MM.1S (cell line): ENCODE results near the gene CNOT4.

Source experiments
- EZH2 ChIP-seq: fragments of 300-600 bp; sonication (generic); optimal IDR thresholded peaks from 2 replicates; pipeline ENCODE3; 2017; ENCODE audit warnings: low read depth, mild to moderate bottlenecking, antibody characterized with exemption, low read length, mixed read lengths
- TF ChIP-seq, protein P1 (sequence below): fragments of 300-600 bp; sonication (generic); IDR thresholded peaks from 2 replicates; pipeline ENCODE4 v1.5.1; 2016; ENCODE audit warnings: antibody characterized with exemption, low read length, mixed read lengths

DNA sequence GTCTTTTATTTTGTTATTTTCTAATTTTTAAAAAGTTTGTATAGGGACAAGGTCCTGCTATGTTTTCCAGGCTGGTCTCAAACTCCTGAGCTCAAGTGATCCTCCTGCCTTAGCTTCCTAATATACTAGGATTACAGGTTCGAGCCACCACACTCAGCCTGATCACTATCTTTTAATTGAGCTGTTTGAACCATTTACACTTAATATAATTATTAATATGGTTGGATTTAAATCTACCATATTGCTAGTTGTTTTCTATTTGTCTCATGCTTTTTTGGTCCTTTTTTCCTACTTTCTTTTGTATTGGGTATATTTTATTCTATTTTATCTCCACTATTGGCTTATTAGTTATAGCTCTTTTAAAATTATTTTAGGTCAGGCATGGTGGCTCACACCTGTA, 13.2 kb upstream of the CNOT4 start:
- TF ChIP-seq, protein P1, sequence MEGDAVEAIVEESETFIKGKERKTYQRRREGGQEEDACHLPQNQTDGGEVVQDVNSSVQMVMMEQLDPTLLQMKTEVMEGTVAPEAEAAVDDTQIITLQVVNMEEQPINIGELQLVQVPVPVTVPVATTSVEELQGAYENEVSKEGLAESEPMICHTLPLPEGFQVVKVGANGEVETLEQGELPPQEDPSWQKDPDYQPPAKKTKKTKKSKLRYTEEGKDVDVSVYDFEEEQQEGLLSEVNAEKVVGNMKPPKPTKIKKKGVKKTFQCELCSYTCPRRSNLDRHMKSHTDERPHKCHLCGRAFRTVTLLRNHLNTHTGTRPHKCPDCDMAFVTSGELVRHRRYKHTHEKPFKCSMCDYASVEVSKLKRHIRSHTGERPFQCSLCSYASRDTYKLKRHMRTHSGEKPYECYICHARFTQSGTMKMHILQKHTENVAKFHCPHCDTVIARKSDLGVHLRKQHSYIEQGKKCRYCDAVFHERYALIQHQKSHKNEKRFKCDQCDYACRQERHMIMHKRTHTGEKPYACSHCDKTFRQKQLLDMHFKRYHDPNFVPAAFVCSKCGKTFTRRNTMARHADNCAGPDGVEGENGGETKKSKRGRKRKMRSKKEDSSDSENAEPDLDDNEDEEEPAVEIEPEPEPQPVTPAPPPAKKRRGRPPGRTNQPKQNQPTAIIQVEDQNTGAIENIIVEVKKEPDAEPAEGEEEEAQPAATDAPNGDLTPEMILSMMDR = no peak
- no peak for TF ChIP-seq EZH2
